Ecto neural progenitor cell (in vitro differentiated cells): ENCODE data around the gene IGSF22.
"Not testable (repeated sequence)": the region's sequence is repeated elsewhere in the genome, so short reads cannot be mapped to it uniquely, and the experiment has no call there.

Experiments
- DNase-seq: peaks from one replicate; pipeline ENCODE4 v3.0.0-alpha.2; 2018; ENCODE audit warnings: low spot score

Gene IGSF22

GRCh38 chr11:18691467-18692140, 34.4 kb downstream of the IGSF22 start:
- DNase-seq, result not testable (repeated sequence)

GRCh38 chr11:18684267-18684666, 41.7 kb downstream of the IGSF22 start:
- no peak for DNase-seq

GRCh38 chr11:18682466-18682865, 43.5 kb downstream of the IGSF22 start:
- no peak for DNase-seq

GRCh38 chr11:18681949-18682348, 44.0 kb downstream of the IGSF22 start:
- not testable (repeated sequence) for DNase-seq

GRCh38 chr11:18677560-18677959, 48.4 kb downstream of the IGSF22 start:
- DNase-seq, result no peak

- no peak for DNase-seq
Measured at GRCh38 chr11:18676803-18677202, 49.2 kb downstream of the IGSF22 start.

- not testable (repeated sequence) for DNase-seq
Measured at GRCh38 chr11:18672209-18672608, 53.8 kb downstream of the IGSF22 start.

- DNase-seq, result no peak
Measured at GRCh38 chr11:18671246-18671645, 54.7 kb downstream of the IGSF22 start.

GRCh38 chr11:18669711-18670110, 56.3 kb downstream of the IGSF22 start:
- no peak for DNase-seq

GRCh38 chr11:18669219-18669596, 56.8 kb downstream of the IGSF22 start:
- no peak for DNase-seq

- no peak for DNase-seq
Measured at GRCh38 chr11:18668131-18668530, 57.9 kb downstream of the IGSF22 start.

- not testable (repeated sequence) for DNase-seq
Measured at GRCh38 chr11:18665353-18665872, 60.6 kb downstream of the IGSF22 start.

GRCh38 chr11:18657673-18658072, 68.3 kb downstream of the IGSF22 start:
- no peak for DNase-seq
